Activated naive CD4-positive, alpha-beta T cell (primary cell): ENCODE data around the gene BDNF.
"Not testable (repeated sequence)": the region's sequence is repeated elsewhere in the genome, so short reads cannot be mapped to it uniquely, and the experiment has no call there.

Experiments used
- DNase-seq, 4 experiments: peaks; one replicate each; lab custom pipeline; 2025; lab: John Stamatoyannopoulos, UW

BDNF gene

GRCh38 chr11:27700351-27701301, at the start of gene BDNF:
Gene BDNF (minus strand): TSS chr11:27700455. CDS start chr11:27658564, 41,891 bp downstream.
- DNase-seq, result no peak

DNA sequence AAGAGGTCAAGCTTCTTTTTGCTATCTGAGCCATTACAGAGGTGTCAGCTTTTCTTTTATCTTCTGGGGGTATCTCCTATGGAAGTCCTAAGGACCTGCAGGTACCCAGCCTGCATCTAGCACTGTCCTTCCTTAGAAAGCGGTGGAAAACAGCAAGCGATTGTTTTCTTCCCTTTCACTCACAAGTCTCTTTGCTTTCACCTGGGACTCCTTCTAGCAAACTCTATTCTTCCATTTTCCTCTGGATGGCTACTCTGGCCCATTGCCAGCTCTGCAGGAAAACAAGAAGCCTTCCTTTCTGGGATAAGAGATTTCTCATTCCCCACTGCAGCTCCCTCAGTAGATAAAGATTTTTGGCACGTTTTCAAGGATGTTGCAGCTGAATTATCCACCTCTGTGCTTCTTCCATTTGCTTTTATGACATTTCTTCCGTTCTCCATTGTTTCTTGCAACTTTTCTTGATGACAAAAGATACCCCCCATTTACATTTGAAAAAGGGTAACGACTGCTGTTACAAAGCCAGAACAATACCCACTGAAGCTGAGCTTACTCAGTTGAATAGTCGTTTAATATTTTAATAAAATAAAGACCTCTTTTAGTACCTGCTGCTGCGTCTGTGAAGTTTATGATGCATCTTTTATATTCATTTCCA, 40.2 kb upstream of the BDNF start:
- DNase-seq, result no peak

GRCh38 chr11:27735281-27735680, 35.0 kb upstream of the BDNF start:
- DNase-seq, result no peak

DNA sequence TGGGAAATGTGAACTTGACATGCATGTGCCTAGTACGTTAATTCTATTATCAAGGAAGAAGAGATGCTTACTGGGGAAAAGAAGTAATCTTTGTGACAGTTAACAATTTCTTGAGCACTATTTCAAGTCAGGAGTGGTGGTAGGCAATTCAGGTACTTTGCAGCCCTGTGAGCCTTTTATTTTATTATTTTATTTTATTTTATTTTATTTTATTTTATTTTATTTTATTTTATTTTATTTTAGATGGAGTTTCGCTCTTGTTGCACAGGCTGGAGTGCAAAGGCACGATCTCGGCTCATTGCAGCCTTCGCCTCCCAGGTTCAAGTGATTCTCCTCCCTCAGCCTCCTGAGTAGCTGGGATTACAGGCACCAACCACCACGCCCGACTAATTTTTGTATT, 31.5 kb upstream of the BDNF start:
- not testable (repeated sequence) for DNase-seq

DNA sequence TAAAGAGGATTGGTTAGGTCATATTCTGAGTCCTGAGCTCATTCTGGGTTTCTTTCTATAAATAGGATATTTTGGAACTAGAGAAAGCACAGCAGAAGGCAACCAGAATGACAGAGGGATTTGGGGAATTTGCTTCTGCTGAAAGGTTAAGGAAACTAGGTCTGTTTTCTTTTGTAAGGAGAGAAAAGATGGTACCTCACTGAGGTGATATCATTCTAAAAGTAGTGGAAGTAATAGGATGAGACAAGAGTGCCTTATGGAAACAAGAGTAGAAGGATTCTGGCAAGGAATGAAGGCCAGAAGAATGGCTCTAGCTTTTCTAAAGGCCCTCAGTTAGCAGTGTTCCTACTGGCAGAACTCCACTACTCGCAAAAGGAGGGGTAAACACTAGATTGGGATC, 26.7 kb upstream of the BDNF start:
- no peak for DNase-seq

DNA sequence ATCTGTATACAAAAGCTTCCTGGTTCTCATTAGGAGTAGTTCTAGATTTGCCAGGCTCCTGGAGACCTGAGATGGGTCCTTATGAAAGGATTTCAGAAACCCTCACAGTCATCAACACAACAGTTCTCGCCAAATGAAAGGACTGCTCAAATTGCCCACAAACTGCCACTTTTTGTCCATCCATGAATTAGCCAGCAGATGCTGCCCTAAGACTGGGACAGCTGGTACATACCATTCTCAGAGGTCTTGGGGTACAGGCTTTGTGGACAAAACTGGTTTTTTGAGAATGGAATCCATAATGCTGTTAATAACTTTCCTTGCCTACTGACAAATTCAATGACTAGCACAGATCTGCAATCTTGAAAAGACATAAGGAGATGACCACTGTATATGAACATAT, 23.4 kb upstream of the BDNF start:
- DNase-seq, result no peak

- no peak for DNase-seq
Observed at GRCh38 chr11:27722953-27723344, 22.7 kb upstream of the BDNF start.

DNA sequence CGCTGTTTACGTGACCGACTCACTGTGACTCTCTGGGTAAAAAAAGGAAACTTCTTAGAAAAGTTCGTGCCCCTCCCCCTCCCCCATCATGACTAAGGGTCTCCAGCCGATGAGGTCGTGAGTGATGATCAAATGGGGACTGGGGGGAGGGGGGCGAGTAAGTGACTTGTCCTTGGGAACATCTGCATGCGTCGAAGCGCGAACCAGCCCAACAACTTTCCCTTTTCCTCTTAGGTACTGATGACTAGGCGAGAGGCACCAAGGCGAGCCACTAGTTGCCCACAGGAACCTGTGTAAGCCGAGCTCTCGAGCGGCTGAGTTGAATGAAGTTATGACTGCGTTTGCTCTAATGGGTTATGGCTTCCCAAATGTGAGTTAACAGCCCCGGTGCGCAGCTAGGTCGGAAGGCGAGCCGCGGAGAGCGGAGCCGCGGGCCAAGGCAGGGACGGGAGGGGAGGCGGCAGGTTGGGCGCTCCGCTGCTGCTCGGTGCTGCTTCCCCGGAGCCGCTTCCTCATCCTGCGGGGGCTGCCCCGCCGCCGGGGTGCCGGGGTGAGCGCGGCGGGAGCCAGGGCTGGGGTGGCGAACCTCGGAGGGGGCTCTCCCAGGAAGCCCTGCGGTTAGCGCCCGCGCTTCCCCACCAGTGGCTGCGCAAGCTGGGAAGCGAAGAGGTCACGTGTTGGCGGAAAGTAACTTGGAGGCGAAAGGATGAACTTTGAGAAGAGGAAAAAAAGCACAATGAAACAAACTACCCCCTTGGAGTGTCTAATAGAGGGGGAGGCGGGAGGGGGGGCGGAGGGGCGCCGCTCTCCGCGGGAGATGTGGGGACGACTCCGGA, 22.1 kb upstream of the BDNF start:
- no peak for DNase-seq

DNA sequence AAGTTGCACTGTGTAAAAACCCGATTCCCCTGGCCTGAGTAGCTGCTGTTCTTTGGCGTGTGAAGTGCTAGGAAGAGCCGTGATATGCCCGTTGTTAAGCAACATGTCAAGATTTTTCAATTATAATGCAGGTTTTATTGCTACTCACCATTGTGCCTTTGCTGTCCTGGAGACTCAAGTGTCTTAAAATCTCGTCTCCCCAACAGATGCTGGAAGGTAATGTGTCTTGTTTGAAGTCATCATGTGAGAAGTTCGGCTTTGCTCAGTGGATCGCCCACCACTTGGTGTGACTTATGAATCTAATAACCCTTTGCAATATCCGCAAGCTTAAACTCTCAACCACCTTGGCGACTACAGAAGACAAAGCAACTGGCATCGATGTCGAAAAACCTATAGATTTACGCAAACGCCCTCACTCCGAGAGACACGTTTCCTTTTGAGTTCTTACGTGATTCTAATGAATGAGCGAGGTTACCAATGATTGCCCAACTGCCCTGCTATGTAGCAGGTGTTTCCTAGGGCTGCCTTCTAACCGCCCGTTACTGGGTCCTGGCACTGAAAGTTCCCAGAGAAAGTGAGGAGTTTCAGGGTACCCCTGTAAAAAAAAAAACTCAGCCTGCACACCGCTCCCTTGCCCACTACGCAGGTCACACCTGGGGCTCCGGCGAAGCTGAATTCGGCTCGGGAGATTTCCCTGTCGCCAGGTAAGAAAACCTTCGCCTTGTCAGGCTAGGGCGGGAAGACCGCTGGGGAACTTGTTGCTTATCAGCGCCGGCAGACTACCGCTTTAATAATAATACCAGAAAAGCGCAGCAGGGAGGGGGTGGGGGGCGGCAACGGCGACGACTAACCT, 21.2 kb upstream of the BDNF start:
- no peak for DNase-seq

GRCh38 chr11:27720277-27720830, 20.1 kb upstream of the BDNF start:
- DNase-seq, result no peak

DNA sequence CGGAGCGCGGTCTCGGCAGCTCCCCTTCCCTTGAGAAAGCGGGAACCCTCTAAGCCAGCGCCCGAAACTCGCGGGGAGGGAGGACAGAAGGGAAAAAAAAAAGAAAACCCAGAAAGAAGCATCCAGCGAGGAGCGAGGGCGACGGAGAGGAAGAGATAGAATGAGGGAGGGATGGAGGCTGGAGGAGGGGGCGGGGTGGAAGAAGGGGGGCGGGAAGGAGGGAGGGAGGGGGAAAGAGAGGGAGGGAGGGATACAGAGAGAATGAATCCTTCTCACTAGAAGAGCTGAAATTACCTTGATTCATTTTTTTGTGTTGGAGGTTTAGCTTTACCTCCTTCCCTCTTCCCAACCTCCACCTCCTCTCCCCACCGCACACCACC, 19.3 kb upstream of the BDNF start:
- no peak for DNase-seq

GRCh38 chr11:27718863-27719545, 18.7 kb upstream of the BDNF start:
- no peak for DNase-seq

DNA sequence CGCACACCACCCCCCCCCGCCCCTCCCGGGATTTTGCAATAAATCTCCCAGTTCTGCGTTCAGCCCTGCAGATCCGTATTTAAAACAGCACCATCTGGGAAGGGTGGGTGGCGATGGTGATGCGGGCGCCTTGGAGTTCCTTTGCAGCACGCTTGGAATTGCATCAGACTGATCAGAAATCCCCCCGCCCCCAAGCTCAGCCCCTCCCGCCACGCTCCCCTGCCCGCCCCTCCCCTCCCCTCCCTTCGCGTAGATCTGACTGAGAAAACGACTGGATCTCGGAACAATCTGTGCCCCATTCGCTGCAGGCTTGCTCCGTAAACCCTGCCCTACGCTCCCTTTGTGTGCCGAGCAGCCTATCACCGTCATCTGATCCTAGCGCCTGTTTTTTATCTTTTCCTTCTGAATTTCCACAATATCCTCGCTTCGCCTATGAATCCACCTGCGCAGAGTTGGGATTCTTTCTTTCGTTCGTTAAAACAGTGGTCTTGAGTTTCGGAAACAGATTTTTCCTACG, 18.1 kb upstream of the BDNF start:
- DNase-seq, result no peak

DNA sequence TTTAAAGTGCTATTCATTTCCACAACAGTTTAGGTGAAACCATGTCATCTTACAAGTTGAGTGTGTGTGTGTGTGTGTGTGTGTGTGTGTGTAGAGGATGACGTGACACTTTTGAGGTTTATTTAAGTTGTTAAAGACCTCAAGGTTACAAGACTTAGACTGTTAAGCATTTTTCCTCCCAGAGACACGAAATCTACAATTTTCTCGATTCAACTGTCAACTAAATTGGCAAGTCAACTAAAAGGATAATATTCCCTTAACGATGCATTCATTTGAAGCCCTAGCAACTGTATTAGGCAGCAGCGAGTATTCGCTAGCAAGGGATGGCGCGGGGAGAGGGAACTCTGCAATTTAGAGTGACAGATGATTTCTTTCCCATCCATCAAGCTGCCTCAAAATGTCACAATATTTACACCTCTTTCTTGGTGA, 17.6 kb upstream of the BDNF start:
- no peak for DNase-seq

- DNase-seq, result no peak
Observed at GRCh38 chr11:27717377-27717776, 17.1 kb upstream of the BDNF start.

DNA sequence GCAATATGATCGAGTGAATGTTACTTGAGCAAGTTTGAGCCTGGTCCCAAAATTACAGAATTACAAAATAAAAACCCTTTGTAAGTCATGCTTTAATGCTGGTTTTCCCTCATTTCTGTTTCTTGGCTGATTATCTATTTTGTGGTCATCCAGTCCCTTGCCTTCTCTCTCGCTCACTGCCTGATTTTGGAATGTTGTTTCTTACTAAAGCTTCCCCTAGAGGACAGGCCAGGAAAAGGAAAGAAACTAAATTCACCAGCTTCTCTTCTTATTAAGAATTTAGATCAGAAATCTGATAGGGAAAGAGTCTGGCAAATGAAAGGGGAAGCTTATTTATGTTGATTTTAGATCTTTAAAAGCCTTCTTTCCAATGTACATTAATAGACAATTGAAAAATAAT, 16.6 kb upstream of the BDNF start:
- DNase-seq, result no peak

DNA sequence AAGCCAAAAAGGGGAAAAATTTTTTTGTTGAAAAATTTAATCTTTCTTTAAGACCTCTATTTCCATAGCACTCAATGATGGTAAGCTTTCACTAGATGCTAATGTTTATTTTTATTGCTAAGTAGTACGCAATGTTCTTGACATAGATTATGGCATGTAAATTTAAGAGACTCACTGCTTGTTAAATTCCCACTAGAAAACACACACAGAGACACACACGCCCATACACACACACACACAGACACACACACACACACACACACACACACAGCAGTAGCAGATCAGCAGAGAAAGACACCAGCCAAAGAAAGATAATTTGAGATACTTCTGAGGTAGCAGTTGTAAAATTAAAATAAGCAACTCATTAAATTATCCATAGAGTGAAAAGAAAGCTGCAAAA, 16.0 kb upstream of the BDNF start:
- no peak for DNase-seq

- DNase-seq, result no peak
Observed at GRCh38 chr11:27711725-27712124, 11.5 kb upstream of the BDNF start.

- DNase-seq, result no peak
Observed at GRCh38 chr11:27710536-27710935, 10.3 kb upstream of the BDNF start.

- no peak for DNase-seq
Observed at GRCh38 chr11:27707676-27708075, 7.4 kb upstream of the BDNF start.
